A549 treated with Mapracorat at 1 μM for 4 hours (cell line): Measurements from ENCODE around the gene C1QC. TPM values are rescaled to one million over a fixed set of nuclear protein-coding genes. Genes with fewer than 3 reads are reported as not detected.

Experiments
- total RNA-seq: library from RNA; stranded (reverse); fragments of 200-300 nt; extraction: Qiagen RNA extraction; gene quantifications from 5 replicates; pipeline ENCODE4 v1.2.3, GENCODE V29; 2022

The C1QC gene
- total RNA-seq = not detected in 5 replicates

DNA sequence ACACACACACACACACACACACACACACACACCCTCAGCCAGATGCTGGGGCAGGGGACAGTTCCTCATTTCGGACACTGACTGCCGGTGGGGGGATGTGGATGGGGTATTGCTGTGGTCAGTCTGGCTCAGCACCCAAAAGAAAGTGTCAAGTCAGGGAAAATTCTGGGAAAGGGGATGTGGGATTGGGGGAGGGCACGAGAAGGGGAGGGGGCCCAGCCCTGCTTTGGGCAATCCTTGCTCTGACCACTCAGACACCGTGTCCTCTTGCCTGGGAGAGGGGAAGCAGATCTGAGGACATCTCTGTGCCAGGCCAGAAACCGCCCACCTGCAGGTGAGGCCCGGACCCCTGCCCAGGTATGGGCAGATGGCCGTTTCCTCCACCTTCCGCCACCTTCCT, at the start of gene C1QC:
Gene C1QC, plus strand, starts transcription at position 253 of the 400 bp plus-strand sequence. CDS start 391 bp downstream, outside the sequence.

GRCh38 chr1:22636353-22636752, 7.1 kb upstream of the C1QC start, which contains the start of gene C1QA:
Gene C1QA (plus strand): TSS chr1:22636628. CDS start chr1:22637617, 989 bp downstream.

GRCh38 chr1:22652881-22653316, 9.5 kb downstream of the C1QC start, which contains the start of gene C1QB:
Gene C1QB (plus strand): TSS chr1:22653236. CDS start chr1:22659463, 6,227 bp downstream.

Other genes starting within 250 kb of the C1QC start
- 4.1 to 5.3 TPM (median 5.1 TPM) in 5 replicates for gene ZBTB40, start 191.8 kb upstream of the C1QC start, total RNA-seq
- 0.02 to 0.08 TPM (median 0.02 TPM) in 3 of 5 replicates, not detected in the others for gene EPHA8, start 80.1 kb upstream of the C1QC start, total RNA-seq
- not detected in 5 replicates for gene C1QA, start 7.0 kb upstream of the C1QC start, total RNA-seq
- gene C1QB, start 9.6 kb downstream of the C1QC start, total RNA-seq = not detected in 5 replicates
- gene EPHB2, start 67.2 kb downstream of the C1QC start, total RNA-seq = 32.5 to 44.1 TPM (median 39.5 TPM) in 5 replicates